AG04449 (cell line): ENCODE results near the gene KRTAP10-4.
"Not testable (repeated sequence)": the region's sequence is repeated elsewhere in the genome, so short reads cannot be mapped to it uniquely, and the experiment has no call there.

Experiments used
- CTCF ChIA-PET: fragments of 350-600 bp; formaldehyde crosslinking; extraction: SDS; loops from one replicate; lab custom pipeline; 2021; ENCODE audit warnings: antibody characterized with exemption; lab: Yijun Ruan, JAX
- POLR2A ChIA-PET: fragments of 400-600, 350-600 bp; formaldehyde crosslinking; extraction: SDS; loops from one replicate; lab custom pipeline; 2020; ENCODE audit warnings: antibody characterized with exemption, inconsistent platforms; lab: Yijun Ruan, JAX
- DNase-seq: peaks from one replicate; pipeline ENCODE4 v3.0.0-alpha.2; 2010; ENCODE audit warnings: low read depth, low spot score
- H3K4me3 ChIP-seq: 2 replicates; pipeline ENCODE4 v1.5.1; 2011; ENCODE audit warnings: low read depth, mild to moderate bottlenecking, control low read depth, low read length
- TF ChIP-seq, protein P1 (sequence below): IDR thresholded peaks from one replicate; pipeline ENCODE4 v1.5.1; 2011; ENCODE audit warnings: mild to moderate bottlenecking, moderate library complexity, low read length, control low read depth, inconsistent platforms; ENCODE audit not compliant: insufficient read depth; ENCODE audit errors: missing control alignments

KRTAP10-4 gene

DNA sequence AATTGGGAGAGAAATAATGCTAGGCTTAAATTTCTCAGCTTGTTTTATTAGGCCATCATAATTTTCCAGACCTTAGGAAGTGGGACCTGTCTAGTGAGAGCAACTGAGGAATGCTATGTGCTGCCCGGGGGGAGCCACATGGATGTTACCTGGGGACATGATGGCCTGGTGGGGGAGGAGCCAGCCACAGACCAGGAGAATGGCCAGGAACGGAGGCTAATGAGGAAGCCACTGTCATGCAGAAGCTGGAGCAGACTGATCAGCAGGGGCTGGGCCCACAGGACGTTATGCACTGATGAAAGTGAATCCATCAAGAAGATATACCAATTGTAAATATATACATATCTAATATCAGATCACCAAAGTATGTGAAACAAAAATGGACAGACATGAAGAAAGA is 29.0 kb upstream of the KRTAP10-4 start:
- POLR2A ChIA-PET, result no interaction called here
- no peak for DNase-seq
- no peak overlapping the region for H3K4me3 ChIP-seq
- TF ChIP-seq, protein P1, sequence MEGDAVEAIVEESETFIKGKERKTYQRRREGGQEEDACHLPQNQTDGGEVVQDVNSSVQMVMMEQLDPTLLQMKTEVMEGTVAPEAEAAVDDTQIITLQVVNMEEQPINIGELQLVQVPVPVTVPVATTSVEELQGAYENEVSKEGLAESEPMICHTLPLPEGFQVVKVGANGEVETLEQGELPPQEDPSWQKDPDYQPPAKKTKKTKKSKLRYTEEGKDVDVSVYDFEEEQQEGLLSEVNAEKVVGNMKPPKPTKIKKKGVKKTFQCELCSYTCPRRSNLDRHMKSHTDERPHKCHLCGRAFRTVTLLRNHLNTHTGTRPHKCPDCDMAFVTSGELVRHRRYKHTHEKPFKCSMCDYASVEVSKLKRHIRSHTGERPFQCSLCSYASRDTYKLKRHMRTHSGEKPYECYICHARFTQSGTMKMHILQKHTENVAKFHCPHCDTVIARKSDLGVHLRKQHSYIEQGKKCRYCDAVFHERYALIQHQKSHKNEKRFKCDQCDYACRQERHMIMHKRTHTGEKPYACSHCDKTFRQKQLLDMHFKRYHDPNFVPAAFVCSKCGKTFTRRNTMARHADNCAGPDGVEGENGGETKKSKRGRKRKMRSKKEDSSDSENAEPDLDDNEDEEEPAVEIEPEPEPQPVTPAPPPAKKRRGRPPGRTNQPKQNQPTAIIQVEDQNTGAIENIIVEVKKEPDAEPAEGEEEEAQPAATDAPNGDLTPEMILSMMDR, result no peak
- CTCF ChIA-PET, result no interaction called here

DNA sequence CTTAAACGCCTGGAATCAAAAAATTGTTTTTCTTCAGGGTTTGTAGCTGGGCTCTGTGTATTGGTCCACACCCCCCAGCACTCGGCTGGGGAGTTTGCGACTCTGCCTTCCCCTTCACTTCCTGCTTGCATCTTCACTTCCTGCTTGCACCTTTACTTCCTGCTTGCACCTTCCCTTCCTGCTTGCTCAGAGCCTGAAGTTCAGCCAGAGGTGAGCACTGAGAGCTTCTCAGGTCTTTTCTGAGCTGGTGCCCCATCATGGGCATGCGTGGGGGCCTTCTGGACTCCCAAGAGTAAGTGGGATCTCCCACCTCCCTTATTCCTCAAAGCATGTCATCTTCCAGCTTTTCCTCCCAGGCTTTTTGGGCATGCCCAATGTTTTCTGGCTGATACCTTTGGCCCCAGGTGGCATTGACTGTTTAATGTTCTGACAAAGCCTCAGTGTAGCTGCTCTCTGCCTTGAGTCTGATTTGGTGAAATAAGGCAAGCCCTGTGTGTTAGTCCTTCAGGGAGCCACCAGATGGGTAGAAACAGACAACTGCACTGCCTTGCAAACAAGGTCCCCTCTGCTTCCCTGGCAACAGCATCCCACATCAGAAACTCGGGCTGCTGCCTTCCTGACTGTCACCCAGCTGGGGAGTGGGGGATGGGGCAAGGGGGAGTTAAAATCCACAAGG is 25.7 kb upstream of the KRTAP10-4 start:
- no peak overlapping the region for H3K4me3 ChIP-seq
- CTCF ChIA-PET, result no interaction called here

DNA sequence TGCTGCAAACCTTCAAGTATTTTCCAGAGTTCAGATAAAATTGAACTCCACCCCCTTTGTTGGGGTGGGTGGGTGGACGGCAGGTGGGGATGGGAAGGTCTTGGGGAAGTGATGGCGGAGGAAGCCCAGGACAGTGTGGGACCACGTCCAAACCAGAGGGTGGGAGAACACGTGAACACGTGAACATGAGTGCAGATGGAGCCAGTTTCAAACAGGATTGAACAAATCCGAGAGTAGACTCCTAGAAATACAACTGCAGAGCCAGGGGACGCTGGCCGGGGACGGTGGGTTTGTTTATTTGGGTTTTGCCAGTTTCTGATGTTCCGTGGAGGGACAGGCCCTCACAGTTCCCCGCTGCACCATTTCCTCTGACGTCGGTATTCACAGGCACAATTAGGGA is 25.1 kb upstream of the KRTAP10-4 start:
- no peak for DNase-seq
- H3K4me3 ChIP-seq, result no peak overlapping the region
- TF ChIP-seq, protein P1, result no peak
- ChIA-PET CTCF (no interaction called here), POLR2A (no interaction called here)

More for the DNA sequence above, 25.7 kb upstream of the KRTAP10-4 start:
- POLR2A ChIA-PET, result no interaction called here
- TF ChIP-seq, protein P1, result no peak
- no peak for DNase-seq

DNA sequence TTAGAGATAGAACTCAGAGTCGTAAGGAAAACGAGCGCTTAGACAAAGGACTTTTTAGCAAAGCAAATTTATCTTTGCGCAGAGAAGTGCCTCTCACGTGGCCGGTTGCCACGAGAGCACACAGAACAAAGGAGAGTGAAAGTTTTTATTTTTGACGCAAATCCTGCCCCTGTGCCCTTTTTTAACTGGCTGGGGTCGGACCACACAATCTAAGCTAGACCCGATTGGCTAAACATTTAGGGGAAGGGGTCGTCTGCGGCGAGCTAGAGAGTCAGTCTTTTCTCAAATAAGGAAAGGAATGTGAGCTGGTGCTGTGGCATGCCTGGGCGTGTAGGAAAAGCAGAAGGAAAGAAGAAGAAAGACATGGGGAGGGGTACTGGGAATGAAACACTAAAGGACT is 24.6 kb upstream of the KRTAP10-4 start:
- ChIA-PET CTCF (no interaction called here), POLR2A (no interaction called here)
- DNase-seq, result no peak
- TF ChIP-seq, protein P1, result no peak
- H3K4me3 ChIP-seq, result no peak overlapping the region

DNA sequence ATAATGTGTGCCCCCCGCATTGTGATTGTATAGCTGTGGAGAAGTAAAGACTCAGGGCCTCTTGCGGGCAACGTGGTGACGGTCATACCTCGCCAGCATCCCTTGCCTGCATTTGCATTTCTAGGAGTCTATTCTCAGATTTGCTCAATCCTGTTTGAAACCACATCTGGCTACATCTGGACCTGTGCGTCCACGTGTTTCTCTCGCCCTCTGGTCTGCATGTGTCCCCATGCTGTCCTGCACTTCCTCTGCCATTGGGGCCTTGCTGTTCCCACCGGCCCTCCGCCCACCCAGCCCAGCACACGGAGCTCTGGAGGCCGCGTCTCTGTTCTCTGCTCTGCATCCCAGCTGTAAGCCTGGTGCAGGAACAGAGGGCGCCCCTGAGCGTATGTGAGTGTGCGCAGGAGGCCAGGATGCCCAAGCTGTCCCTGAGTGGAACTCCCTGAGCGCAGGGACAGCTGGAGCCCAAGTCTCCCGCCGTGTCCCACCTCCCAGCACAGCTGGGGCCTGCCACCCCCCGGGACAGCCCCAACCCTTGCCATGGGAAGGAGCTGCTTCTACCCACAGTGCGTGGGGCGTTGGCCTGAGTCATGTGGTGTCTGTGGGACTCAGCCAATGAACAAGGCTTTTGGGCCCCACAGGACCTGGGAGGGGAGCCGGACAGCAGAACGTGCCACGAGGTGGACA is 23.9 kb upstream of the KRTAP10-4 start:
- CTCF ChIA-PET, result no interaction called here
- no peak overlapping the region for H3K4me3 ChIP-seq
- TF ChIP-seq, protein P1, result no peak
- POLR2A ChIA-PET, result no interaction called here
- no peak for DNase-seq

DNA sequence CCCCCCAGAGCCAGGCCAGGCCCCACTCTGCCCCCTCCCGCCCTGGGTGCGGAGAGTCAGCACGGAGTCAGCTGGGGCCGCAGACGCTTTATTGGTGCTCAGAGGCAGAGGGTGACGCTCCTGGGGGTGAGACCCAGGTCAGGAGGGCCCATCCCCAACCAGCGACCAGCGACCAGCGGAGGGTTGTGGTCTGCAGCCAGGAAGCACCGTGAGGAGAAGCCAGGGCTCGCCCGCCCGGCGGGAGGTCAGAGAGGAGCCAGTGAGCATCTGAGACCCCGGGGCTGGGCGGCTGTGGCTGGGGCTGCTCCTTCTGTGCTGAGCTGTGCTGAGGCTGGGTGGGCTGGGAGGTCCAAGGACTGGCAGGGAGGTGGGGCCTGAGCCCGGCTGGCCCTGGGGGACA is 23.2 kb upstream of the KRTAP10-4 start:
- POLR2A ChIA-PET, DNase-seq, CTCF ChIA-PET, H3K4me3 ChIP-seq: not testable (repeated sequence)
